Panc1 (cell line): Measurements from ENCODE around the gene CHRNB4. TPM values are rescaled to one million over a fixed set of nuclear protein-coding genes. Genes with fewer than 3 reads are reported as not detected.
A peak's percentile ranks its signal among the peaks of the same experiment; 100 is the strongest.

Experiments used
- ATAC-seq: fragments of 200-7000 bp; cut with Tn5 transposase; 2 replicates; pipeline ENCODE4 v1.9.1; 2020; ENCODE audit warnings: mild to moderate bottlenecking, moderate library complexity
- BruUV-seq: library from RNA; stranded (reverse); fragments of 400-500 nt; replicated peaks from 2 replicates; lab custom pipeline; 2021; lab: Mats Ljungman, UMichigan
- CTCF ChIA-PET: fragments of 300-600 bp; sonication (Branson Sonifier 250); formaldehyde crosslinking; loops from one replicate; lab custom pipeline; 2022; ENCODE audit warnings: antibody characterized with exemption; lab: Charles Lee
- POLR2A ChIA-PET: fragments of 300-600 bp; sonication (Branson Sonifier 250); formaldehyde crosslinking; loops from one replicate; lab custom pipeline; 2022; ENCODE audit warnings: antibody characterized with exemption; lab: Charles Lee
- DNase-seq: peaks from one replicate; pipeline ENCODE4 v3.0.0-alpha.2; 2010; ENCODE audit warnings: low read depth, low spot score
- H3K27ac ChIP-seq: 2 replicates; pipeline ENCODE4 v1.5.1; 2011; ENCODE audit warnings: mild to moderate bottlenecking, low read length, inconsistent platforms
- H3K27me3 ChIP-seq: fragments of 200-500 bp; sonication (Bioruptor generic); 2 replicates; pipeline ENCODE4 v1.6.0; 2014; ENCODE audit warnings: low read length, inconsistent platforms; ENCODE audit not compliant: control insufficient read depth, insufficient read depth
- H3K36me3 ChIP-seq: fragments of 200-500 bp; sonication (Bioruptor generic); 2 replicates; pipeline ENCODE4 v1.5.1; 2014; ENCODE audit warnings: inconsistent platforms, mild to moderate bottlenecking, low read length, moderate library complexity; ENCODE audit not compliant: control insufficient read depth, insufficient read depth
- H3K4me1 ChIP-seq: 2 replicates; pipeline ENCODE4 v1.5.1; 2011; ENCODE audit warnings: inconsistent platforms, mild to moderate bottlenecking, low read length, moderate library complexity; ENCODE audit not compliant: control insufficient read depth, insufficient read depth
- H3K4me3 ChIP-seq, 2 experiments: 2 replicates each; pipeline ENCODE4 v1.5.1; 2011 to 2012; ENCODE audit warnings: low read depth in 2 of 2, low read length in 2 of 2, mild to moderate bottlenecking in 2 of 2, inconsistent platforms in 1 of 2, moderate library complexity in 1 of 2
- H3K9me3 ChIP-seq: fragments of 200-500 bp; sonication (Bioruptor generic); 2 replicates; pipeline ENCODE4 v1.5.1; 2014; ENCODE audit warnings: low read depth, mild to moderate bottlenecking, inconsistent platforms, low read length, moderate library complexity; ENCODE audit not compliant: control insufficient read depth, insufficient read depth
- POLR2AphosphoS5 ChIP-seq: IDR thresholded peaks from 2 replicates; pipeline ENCODE4 v1.6.1; 2012; ENCODE audit warnings: mild to moderate bottlenecking, low read depth, low read length, moderate library complexity
- REST ChIP-seq, 2 experiments: IDR thresholded peaks; 2 replicates each; pipeline ENCODE4 v1.6.1; 2011 to 2012; ENCODE audit warnings: low read depth in 2 of 2, control low read depth in 1 of 2, low read length in 1 of 2, mild to moderate bottlenecking in 1 of 2, moderate library complexity in 1 of 2; ENCODE audit not compliant: insufficient read depth in 1 of 2
- SIN3A ChIP-seq: IDR thresholded peaks from 2 replicates; pipeline ENCODE4 v1.6.1; 2012; ENCODE audit warnings: low read depth, mild to moderate bottlenecking, low read length, moderate library complexity, borderline replicate concordance; ENCODE audit not compliant: insufficient read depth
- TCF7L2 ChIP-seq: IDR thresholded peaks from 2 replicates; pipeline ENCODE4 v1.6.1; 2011; ENCODE audit warnings: mild to moderate bottlenecking, low read depth, low read length, inconsistent platforms
- in situ Hi-C: cut with HindIII; loops from 2 replicates; pipeline ENCODE4 v1.10.0; 2016; ENCODE audit warnings: low sequenced_read_pairs, low pct_unique_long_range_greater_than_20kb
- intact Hi-C: fragments of 100-400 bp; cut with micrococcal nuclease; formaldehyde crosslinking; loops from one replicate; pipeline ENCODE4 v1.10.0; 2022; ENCODE audit not compliant: unreplicated experiment
- total RNA-seq: library from RNA; stranded (reverse); gene quantifications from one replicate; pipeline ENCODE4 v1.2.1, GENCODE V29; 2021; ENCODE audit not compliant: unreplicated experiment
- TF ChIP-seq, protein P1 (sequence below): fragments of 450-650 bp; IDR thresholded peaks from 2 replicates; pipeline ENCODE4 v1.5.1; 2017; ENCODE audit warnings: mild to moderate bottlenecking

The CHRNB4 gene
- total RNA-seq, 1 experiment from 2014 or later = not detected

DNA sequence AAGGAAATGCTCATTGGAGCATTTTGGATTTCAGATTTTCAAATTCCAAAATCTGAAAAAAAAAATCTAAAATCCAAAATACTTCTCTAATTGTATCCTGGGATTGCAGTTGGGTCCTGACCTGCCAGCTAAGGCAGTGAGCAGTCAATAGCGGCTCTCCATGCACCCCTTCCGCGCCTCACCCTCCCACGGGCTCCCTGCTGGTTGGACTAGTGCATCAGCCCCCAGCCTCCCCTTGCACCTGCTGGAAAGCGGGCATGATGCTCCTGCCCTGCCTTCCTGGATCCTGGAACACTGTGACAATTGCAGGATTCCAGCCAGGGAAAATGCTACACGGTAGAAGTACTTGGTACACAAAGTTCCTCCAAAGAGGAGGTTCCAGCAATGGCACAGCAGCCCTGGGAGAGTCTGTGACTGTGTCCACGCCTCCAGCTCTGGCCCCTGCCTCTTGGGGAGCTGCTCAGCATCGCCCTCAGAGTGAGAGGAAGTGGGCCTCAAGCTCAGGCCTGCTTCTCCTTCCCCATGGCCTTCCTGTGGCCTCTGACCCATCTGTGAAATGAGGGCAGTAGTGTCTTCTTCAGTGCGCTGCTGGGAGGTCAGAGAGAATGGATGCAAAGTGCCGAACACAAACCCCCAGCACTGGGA, 39.5 kb upstream of the CHRNB4 start:
- no peaks in the 10 kb centered on the region for H3K27me3 ChIP-seq
- in situ Hi-C loops = no loop called here
- no TSS peak for BruUV-seq
- 0 out of 2 replicates have a peak, but pooled peaks cover 3% of the 10 kb centered on the region for H3K4me1 ChIP-seq
- H3K27ac ChIP-seq = no peak overlapping the region
- H3K9me3 ChIP-seq = no peaks in the 10 kb centered on the region
- ATAC-seq = no peak
- no peaks in the 10 kb centered on the region for H3K36me3 ChIP-seq
- POLR2A ChIA-PET = no interaction called here
- intact Hi-C loops = loop anchor here (1.0 kb wide), 1 partner anchor 16 kb away; no protein-coding TSS in a partner anchor
- CTCF ChIA-PET = no interaction called here
- no peak for TF ChIP-seq POLR2AphosphoS5
- no peak for TF ChIP-seq TCF7L2
- no peak overlapping the region for H3K4me3 ChIP-seq
- DNase-seq = no peak

DNA sequence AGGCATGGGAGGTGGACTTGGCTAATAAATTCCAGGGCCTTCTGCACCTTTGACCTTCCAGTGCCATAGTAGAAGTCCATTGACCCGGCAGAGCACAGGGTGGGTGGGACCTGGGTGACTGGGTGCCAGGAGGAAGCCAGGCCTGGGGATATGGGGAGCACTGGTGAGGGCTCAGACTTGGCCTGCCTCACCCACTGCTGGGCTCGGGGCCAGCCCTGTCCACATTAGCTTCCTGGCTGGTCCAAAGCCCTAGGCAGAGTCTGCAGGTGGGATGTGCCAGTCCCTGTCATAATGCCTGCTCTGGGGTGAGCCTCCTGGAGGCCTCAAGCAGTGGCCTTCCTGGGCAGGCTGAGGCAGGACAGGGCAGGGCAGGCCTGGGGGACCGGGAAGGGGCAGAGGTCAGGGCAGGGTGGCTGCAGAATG, 38.1 kb upstream of the CHRNB4 start:
- ChIA-PET CTCF (no interaction called here), POLR2A (no interaction called here)

More for the DNA sequence above, 38.1 kb upstream of the CHRNB4 start:
- H3K27me3 ChIP-seq = no peaks in the 10 kb centered on the region
- ATAC-seq (0 out of 2 replicates have a peak, but pooled peaks have one; percentile 30), DNase-seq (no peak)
- no peaks in the 10 kb centered on the region for H3K4me1 ChIP-seq
- TF ChIP-seq, protein P1, sequence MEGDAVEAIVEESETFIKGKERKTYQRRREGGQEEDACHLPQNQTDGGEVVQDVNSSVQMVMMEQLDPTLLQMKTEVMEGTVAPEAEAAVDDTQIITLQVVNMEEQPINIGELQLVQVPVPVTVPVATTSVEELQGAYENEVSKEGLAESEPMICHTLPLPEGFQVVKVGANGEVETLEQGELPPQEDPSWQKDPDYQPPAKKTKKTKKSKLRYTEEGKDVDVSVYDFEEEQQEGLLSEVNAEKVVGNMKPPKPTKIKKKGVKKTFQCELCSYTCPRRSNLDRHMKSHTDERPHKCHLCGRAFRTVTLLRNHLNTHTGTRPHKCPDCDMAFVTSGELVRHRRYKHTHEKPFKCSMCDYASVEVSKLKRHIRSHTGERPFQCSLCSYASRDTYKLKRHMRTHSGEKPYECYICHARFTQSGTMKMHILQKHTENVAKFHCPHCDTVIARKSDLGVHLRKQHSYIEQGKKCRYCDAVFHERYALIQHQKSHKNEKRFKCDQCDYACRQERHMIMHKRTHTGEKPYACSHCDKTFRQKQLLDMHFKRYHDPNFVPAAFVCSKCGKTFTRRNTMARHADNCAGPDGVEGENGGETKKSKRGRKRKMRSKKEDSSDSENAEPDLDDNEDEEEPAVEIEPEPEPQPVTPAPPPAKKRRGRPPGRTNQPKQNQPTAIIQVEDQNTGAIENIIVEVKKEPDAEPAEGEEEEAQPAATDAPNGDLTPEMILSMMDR = no peak
- TF ChIP-seq TCF7L2 (no peak), REST (IDR thresholded peaks at IDR 0.05; ENCODE audit: insufficient read depth in 1 of 2, low read depth in 2 of 2, low read length in 1 of 2) (no peak), POLR2AphosphoS5 (no peak), SIN3A (no peak)
- intact Hi-C loops = no loop called here
- no TSS peak for BruUV-seq
- H3K27ac ChIP-seq = no peak overlapping the region
- in situ Hi-C loops = no loop called here
- no peaks in the 10 kb centered on the region for H3K9me3 ChIP-seq
- H3K4me3 ChIP-seq = no peak overlapping the region
- no peaks in the 10 kb centered on the region for H3K36me3 ChIP-seq
